NCI-H1092 treated with DMSO at 0.1 percent for 48 hours (cell line): Measurements from ENCODE around the gene RAB9B.
A peak's percentile ranks its signal among the peaks of the same experiment; 100 is the strongest.
"Not testable (repeated sequence)": the region's sequence is repeated elsewhere in the genome, so short reads cannot be mapped to it uniquely, and the experiment has no call there.

Experiments
- DNase-seq: peaks from one replicate; lab custom pipeline; 2025; lab: John Stamatoyannopoulos, UW

RAB9B gene, protein sequence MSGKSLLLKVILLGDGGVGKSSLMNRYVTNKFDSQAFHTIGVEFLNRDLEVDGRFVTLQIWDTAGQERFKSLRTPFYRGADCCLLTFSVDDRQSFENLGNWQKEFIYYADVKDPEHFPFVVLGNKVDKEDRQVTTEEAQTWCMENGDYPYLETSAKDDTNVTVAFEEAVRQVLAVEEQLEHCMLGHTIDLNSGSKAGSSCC

DNA sequence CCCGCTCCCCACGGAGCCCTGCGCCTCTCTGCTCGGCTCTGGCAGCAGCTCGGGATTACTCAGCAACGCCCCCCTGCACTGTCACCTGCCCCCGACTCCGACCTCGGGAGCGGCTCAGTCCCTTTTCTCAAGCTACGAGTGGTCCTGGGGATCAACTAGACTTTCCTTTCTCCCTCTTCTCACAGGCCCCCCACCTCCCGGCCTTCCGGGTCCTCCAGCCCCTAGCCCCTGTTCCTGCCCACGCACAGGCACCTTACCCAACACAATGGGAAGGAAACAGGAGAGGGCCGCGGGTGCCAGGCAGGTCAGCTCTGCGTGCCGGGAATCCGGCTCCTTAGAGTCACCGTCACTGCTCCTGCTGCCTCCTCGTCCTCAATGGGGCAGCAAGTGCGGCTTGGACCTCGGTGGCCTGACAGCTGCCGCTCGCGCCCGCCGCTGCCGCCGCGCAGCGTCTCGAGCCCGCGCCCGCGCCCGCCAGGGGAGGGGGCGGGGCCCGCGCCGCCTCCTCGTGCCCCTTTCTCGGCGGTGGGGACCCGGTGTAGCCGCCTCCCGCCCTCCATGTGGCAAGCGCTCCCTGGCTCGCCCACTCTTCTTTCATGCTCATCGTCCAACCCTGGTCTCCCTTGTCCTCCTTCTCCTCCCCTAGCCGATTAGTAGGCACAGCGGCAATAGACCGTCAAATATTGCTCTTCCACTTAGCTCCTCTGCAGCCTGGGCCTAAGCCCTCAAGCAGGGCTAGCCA, at the start of gene RAB9B:
RAB9B (minus strand) TSS at position 455 of the 742 bp plus-strand sequence. CDS start 6,473 bp downstream, outside the sequence.
- peak; percentile 77 for DNase-seq

DNA sequence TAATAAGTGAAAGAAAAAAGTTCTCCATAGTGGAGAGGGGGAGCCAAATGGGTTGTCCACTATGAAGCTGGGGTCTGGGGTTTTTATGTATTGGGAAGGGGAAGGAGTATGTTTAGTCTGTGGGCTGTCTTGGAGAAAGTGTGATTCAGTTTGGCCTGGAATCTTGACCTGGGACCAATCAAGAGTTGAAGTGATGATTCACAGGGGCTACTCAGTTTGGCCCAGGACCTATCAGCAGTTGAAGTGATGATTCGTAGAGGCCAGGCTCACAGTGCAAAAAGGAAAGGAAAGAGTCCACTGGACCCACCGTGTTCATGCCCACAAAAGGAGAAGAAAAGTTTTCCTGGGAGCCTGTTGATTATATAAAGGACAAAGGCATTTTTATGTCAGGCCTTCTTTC, 47.3 kb upstream of the RAB9B start:
- no peak for DNase-seq

DNA sequence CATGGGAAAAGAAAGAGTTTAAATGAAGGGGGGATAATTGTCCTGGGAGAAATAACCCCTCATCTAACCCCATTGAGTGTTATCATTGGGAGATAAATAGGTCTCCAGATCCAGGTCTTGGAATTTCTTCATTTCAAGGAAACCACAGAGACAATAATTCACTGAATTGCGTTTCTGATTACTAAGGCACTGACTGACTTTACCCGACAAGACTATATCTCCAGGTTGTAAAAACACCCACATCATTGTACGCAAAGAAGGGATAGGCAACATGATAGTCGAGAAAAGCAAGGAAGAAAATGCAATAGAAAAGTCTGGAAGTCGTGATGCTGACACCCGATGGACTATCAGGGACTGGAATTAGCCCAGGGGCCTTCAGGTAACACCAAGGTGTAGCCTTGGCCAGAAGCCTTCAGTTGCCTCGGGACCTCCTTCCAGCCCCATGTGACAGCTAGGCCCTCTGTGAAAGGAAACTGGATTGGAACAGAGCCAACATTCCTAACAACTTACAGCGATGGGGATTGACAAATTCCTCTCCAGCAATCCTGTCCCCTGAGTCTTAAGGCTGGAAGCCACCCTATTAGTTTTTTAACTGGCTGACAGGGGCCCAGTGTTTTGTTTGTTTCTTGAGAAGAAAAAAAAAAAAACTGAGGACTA, 46.5 kb upstream of the RAB9B start:
- no peak for DNase-seq

DNA sequence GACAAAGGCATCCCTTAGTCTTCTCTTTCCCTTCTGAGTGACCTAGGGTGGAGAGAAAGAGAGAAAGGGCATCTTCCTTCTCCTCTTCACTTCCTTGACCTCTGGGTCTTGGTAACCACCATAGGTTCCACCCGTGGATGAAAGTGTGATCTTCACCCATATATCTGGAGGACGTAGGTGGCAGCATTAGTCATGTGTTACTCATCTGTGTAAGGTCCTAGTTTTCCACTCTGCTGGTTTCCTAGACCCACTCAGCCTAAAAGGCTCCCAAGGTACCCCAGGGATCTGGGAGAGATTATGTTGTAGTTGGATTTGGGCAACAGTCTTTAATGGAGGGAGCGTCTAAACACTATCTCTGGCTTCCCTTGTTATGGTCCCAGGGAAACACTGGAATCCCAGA, 45.5 kb upstream of the RAB9B start:
- no peak for DNase-seq

DNA sequence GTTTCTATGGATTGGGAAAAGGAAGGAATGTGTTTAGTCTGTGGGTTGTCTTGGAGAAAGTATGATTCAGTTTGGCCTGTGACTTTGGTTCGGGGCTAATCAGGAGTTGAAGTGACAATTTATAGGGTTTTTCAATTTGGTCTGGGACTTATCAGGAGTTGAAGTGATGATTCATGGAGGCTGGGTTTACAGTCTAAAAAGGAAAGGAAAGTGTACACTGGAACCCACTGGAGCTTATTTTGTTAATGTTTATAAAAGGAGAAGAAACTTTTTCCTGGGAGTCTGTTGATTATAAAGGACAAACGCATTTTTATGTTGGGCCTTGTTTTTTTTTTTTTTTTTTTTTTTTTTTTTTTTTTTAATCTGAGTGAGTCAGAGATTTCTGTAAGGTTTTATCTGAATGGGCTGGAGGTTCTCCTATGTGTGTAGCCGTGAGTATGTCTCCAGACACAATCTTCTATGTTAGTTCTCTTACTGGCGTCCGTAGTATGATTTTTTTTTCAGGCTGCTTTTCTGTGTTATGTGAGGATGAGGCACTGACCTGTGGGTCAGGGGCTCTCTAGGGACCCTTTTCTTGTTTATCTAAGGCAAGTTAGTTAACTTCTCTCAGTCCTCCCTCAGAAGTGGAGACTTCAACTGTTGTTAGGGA, 33.0 kb upstream of the RAB9B start:
- no peak for DNase-seq

DNA sequence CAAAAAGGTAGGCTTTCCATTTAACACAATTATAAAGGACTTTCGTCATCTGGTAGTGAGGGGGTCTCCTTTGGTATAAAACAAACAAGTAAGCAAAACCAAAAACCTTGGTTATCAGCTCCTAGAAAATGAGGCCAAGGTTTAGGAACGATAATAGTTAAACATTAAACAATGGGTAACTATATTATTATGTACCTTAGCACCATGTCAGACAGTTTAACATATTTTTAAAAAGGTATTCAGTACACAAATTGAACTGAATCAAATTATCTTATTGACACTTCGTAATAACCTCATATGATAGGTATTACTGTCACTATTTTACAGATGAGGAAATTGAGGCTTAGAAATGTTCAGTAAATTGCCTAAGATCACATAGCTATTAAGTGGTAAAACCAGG, 32.1 kb upstream of the RAB9B start:
- no peak for DNase-seq

DNA sequence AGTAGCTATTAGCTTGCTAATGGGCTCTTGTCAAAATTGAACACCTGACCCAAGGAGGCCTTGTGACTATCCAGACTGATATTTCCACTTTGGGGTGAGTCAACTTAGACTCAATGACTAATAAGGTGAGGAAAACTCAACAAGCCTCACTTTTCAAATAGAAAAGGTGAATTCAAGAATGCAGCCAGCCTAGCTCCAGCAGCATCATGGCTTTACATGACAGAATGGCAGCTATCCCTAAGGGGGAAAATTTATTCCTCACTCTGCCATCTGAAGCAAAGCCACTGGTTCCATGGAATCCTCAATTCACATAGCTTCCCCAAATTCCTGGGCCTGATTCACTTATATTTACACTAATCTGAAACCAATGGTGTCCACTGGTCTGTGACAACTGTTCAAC, 29.1 kb upstream of the RAB9B start:
- DNase-seq: no peak

DNA sequence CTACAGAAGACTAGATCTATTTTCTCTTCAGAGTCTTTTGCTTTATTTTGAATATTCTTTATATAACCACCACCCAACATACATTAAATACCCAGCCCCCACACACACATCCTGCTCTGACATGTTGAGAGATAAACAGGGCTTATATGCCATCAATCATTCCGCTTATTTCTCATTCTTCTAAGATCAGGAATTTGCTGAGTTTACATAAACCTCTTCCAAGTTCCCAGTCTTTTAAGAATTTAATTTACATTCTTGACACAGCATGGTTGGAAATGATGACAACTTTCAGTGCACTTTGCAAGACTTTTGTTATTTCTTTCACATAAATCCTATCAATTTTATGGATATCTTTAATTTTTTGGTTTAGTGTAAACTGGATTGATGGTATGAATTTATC, 17.5 kb upstream of the RAB9B start:
- no peak for DNase-seq

DNA sequence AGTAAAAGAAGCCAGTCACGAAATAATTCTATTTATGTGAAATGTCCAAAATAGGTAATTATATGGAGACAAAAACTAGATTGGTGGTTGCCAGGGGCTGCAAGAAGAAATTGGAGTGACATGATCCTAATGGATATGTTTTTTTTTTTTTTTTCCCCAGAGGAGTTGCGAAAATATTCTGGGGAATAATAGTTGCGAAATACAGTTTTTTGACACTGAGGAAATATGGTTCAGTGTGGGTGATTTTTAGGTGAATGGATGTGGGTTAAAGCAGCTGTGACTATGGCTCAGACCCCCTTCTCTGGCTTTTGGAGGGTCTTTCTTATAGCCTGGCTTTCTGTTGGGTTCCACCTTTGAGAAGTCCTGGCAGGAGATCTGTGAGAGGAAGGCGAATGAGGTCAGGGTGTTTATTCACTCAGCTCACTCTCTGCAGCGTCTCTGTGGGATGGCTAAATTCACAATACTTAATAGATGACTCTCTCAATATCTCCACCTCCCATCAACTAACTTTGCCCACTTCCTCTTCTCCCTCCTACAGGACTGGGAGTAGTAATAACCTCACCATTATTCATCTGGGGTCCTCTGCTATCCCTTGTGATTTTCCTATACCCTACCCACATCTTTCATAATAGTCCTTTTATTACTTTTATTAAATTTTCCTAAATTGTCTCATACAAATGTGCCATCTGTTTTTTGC, 15.3 kb upstream of the RAB9B start:
- no peak for DNase-seq

DNA sequence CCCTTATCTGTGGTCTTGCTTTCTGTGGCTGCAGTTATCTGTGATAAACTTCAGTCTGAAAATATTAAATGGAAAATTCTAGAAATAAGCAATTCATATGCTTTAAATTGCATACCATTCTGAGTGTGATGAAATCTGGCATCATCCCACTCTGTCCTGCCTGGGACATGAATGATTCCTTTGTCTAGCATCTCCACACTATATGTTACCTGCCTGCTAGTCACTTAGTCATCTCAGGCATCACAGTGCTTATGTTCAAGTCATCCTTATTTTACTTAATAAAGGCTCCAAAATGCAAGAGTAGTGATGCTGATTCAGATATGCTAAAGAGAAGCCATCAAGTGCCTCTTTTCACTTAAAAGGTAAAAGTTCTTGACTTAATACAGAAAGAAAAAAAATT, 14.3 kb upstream of the RAB9B start:
- no peak for DNase-seq

DNA sequence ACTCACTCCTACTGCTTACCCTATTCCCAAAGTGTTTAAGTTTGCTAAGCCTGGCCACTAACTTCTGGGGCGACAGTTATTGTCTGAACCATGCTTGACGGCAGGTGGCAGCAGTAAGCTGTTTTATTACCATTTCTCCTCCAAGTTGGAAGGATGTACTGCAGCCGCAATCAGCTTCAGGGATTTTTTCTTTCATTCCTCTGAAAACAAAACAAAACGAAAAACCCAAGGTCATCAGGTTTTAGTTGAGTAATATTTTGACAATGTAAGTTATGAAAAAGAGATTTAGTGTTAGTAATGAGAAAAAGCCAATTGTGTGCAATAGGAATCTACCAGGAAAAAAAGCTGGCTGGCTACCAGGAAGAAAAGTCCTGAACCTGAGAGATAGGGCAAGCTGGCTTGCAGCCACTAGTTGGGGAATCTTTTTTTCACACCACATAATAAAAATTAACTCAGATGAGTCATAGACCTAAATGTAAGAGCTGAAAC, 13.2 kb upstream of the RAB9B start:
- peak; percentile 41 for DNase-seq

DNA sequence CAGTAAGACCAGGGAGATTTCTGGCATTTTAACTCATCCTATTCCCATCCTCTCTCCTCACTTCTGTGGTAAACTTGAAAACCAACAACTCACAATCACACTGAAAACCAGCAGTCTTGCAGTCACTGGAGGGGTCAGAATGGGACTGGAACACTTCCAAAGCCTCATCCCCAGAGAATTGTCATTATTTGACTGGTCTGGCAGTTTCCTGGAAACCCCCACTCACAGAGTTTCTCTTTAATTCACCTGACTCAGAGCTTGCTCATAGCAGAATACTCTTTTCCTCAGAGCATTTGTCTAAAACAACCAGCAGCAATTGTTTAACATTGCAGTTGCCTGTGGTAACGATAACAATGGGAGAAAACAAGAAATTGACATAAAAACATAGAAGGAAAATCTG, 7.3 kb upstream of the RAB9B start:
- DNase-seq: no peak

DNA sequence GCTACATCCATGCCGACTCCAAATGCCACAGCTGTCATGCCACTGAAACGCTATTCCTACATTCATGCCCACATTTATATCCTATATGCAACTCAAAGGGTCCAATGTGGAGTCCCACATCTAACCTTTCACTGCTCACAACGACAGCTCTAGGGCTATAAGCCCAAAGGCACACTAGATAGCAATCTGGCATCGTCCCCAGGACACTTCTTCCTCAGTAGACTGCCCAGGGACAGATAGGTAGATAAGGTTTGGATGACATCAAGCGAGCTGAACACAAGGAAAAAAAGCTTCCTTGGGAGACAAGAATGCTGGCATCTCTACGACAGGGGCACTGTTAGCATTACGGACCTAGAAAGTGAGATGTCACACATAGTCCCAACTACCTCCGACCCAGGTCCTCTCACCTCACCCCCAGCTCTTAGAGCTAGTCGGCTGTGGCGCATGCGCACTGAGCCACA, 685 bp downstream of the RAB9B start:
- DNase-seq: no peak

DNA sequence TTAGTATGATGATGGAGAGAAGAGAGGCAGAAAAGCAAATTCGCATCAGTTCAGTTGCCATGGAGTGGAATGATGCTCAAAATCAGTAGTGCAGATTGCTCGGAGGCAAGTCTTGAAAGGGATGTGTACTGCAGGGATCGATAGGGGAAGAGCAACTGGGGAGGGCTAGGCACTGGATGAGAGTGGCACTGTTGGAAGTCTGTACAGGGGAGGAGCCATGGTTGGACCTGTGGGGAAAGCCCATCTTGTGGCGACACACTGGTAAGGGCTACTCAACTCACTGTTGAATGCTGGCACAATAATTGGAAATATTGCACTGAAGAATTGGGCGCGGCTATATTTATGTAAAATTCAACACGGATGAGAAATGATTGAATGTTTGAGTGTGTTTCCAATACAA, 1.2 kb downstream of the RAB9B start:
- no peak for DNase-seq

DNA sequence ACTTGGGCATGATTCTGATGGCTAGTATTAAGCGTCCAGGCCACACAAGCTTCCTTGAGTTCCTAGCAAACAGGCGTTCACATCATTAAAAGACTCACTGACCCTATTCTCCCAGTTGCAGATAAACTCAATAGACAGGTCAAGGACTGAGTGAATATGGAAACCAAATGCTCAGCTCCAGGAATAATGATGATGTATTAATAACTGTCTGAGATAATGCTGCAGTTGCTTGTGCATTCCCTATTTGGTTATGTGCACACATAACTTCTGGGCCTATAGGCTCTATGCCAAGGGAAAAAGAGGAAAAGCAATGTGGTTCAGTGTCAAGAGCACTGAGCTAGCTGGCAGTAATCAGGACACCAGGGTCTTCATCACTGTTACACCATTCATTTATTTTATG, 3.5 kb downstream of the RAB9B start:
- DNase-seq: no peak

DNA sequence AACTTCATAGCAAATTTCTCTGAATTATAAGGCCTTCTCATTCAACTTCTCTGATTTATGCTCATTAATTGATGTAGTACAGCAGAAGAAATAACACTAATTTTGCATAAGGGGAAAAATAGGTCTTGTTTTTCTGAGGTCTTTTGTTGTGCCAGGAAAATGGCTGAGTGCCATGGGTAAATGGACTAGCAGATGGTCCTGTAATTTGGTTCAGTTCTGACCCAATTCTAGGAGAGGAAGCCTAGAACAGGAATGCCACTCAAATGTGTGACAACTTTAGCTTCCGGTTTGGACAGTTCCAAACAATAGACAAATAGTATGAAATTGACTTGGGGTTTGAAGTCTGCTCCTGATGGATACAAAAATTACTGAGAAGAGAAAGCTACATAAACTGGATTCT, 6.2 kb downstream of the RAB9B start:
- no peak for DNase-seq

DNA sequence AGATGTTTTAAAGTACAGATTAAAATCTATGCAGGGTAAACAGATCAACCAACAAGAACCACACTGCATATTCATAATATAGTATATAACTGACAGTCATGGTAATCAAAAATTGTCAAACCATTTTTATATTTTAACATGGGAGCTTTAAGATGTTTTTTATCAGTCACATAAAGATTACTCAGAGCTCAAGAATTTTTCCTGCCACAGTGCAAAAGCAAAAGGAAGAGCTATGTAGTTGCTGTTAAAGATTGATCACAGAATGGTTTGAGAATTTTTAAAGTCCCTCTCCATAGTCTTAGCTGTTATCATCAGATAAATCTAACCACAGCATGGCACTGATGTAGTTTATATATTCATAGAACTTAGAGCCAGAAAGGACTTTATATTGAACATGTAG, 8.5 kb downstream of the RAB9B start:
- no peak for DNase-seq

DNA sequence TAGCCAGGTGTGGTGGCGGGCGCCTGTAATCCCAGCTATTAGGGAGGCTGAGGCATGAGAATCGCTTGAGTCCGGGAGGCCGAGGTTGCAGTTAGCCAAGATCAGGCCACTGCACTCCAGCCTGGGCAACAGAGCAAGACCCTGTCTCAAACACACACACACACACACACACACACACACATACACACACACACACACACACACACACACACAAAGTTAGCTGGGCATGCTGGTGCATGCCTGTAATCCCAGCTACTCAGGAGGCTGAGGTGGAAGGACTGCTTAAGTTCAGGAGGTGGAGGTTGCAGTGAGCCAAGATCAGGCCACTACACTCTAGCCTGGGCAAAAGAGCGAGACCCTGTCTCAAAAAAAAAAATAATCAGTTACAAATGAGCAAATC, 11.3 kb downstream of the RAB9B start:
- not testable (repeated sequence) for DNase-seq

DNA sequence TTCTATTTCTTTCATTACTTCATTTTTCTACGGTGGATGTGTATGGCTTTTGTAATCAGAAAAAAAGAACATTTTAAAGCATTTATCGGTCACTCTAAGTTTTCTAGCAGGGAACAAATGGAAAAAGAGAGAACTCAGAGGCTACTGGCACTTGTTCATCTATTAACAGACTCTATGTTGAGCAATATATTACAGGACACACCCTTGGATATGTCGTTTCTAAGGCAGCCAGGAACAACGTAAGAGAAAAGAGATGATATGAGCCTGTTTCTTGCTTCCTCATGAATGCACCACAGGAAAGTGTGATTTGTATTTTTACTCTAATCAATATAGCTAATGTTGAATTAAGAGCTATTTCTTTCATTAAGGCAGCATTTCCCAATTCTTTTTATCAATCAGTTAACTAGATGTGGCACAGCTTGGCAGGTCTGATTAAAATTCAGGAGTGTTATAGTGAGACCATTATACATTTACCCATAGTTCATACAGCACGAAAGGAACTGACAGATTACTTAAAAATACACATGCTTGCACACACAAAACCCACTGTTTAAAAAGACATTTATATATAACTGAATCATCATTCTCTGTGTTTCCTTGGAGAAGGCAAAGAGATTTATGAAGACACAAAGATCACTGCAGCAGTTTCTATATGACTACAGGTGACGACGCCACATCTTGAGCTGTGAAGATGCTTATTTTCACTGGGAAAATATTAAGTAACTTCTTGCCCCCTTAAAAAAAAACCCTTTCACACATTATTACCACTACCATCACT, 13.0 kb downstream of the RAB9B start:
- DNase-seq: no peak

DNA sequence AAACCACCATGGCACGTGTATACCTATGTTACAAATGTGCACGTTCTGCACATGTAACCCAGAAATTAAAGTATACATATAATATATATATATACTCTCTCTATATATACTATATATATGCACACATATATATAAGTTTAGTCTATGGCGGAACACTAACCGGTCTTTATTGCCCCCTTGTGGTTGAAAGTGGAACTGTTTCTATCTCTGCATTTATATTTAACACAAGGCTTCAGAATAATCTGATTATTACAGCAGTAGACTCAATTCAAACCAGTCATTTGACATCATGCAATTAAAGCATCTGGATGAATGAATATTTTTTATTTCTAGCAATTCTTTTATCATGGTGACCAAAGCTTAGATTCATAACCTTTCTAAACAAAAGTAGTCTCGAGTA, 14.6 kb downstream of the RAB9B start:
- DNase-seq: peak; percentile 42

DNA sequence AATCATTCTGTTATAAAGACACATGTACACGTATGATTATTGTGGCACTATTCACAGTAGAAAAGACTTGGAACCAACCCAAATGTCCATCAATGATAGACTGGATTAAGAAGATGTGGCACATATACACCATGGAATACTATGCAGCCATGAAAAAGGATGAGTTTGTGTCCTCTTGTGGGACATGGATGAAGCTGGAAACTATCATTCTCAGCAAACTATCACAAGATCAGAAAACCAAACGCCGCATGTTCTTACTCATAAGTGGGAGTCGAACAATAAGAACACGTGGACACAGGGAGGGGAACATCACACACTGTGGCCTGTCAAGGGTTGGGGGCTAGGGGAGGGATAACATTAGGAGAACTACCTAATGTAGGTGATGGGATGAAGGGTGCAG, 15.0 kb downstream of the RAB9B start:
- DNase-seq: not testable (repeated sequence)
